GM12891 (cell line): ENCODE results near the gene SRRM2.
"Not testable (repeated sequence)": the region's sequence is repeated elsewhere in the genome, so short reads cannot be mapped to it uniquely, and the experiment has no call there.

Experiments used
- DNase-seq: peaks from one replicate; pipeline ENCODE4 v3.0.0; 2011; ENCODE audit warnings: low spot score; ENCODE audit not compliant: insufficient read length
- FAIRE-seq: peaks from 2 replicates; lab custom pipeline; 2011; peaks lifted over from hg19 to GRCh38; lab: Jason Lieb, UNC
- PAX5 ChIP-seq: IDR thresholded peaks from 2 replicates; pipeline ENCODE4 v1.6.1; 2011; ENCODE audit warnings: low read length, moderate library complexity, mild to moderate bottlenecking; ENCODE audit not compliant: insufficient read depth, severe bottlenecking
- POLR2A ChIP-seq: IDR thresholded peaks from 2 replicates; pipeline ENCODE4 v1.6.1; 2011; ENCODE audit warnings: low read depth, low read length, control low read depth
- POLR2AphosphoS5 ChIP-seq: IDR thresholded peaks from 2 replicates; pipeline ENCODE4 v1.6.1; 2011; ENCODE audit warnings: low read depth, low read length, control low read depth
- POU2F2 ChIP-seq: IDR thresholded peaks from 2 replicates; pipeline ENCODE4 v1.6.1; 2011; ENCODE audit warnings: low read depth, mild to moderate bottlenecking, control low read depth, low read length, moderate library complexity
- SPI1 ChIP-seq: IDR thresholded peaks from 2 replicates; pipeline ENCODE4 v1.6.1; 2011; ENCODE audit warnings: low read depth, low read length, control low read depth
- TAF1 ChIP-seq: IDR thresholded peaks from 2 replicates; pipeline ENCODE4 v1.6.1; 2011; ENCODE audit warnings: low read depth, low read length, control low read depth

SRRM2 gene

DNA sequence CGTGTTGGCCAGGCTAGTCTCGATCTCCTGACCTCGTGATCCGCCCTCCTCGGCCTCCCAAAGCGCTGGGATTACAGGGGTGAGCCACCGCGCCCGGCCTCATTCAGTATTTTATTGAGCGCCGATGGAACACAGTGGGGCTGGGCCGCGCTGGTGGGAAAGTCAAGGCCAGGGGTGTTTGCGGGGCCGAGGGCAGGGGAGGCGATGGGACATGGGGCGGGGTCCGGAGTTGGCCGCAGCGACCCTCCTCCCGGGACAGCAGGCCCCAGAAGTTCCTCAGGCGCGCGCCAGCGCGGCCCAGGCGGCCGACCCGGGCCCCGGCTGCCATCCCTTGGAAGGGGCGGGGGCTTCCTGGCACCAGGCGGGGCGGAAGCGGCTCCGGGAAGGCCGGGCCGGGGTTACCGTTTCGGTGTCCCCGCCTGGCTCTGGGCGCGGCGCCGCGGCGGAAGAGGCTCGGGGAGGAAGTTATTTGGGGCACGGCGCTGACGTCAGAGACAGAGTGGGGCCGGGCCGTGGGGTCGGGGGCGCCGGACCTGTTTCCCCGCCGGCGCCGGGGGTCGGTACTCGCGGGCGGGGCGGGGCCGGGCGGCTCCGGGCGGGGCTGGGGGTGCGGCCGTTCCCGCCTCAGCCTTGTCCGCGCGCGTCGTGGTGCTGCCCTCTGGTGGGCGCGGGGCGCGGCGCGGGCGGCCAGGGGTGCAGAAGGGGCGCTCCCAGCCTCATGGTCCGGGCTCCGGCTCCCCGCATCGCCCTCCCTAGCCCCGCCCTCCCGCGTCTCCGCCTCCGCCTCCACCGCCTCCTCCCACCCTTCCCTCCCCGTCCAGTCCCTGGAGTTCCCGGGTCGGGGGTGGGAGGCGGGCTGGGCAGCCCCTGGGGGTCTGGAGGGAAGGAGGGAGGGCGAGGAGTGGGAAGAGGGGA, 31.5 kb upstream of the SRRM2 start:
- DNase-seq (peak; percentile 95), FAIRE-seq (peak; percentile 89)
- TF ChIP-seq POLR2AphosphoS5, result 0 out of 2 replicates have a peak, but pooled peaks have one; percentile 31
- TF ChIP-seq POLR2A, result no peak
- TF ChIP-seq TAF1, result 0 out of 2 replicates have a peak, but pooled peaks have one; percentile 23
- TF ChIP-seq POU2F2, result no peak

DNA sequence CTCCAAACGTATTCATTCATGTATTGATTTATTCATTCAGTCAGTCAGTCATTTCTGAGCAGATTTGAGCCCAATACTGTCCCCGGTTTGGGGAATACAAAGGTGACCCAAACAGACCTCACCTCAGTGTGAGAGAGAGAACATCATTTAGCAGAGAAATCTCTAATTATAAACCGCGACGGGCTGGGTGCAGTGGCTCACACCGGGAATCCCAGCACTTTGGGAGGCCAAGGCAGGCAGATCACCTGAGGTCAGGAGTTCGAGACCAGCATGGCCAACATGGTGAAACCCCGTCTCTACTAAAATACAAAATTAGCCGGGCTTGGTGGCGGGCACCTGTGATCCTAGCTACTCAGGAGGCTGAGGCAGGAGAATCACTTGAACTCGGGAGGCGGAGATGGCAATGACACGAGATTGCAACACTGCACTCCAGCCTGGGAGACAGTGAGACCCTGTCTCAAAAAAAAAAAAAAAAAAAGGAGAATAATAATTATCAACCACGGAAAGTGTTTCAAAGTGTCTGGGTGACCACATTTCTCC, 30.7 kb upstream of the SRRM2 start:
- not testable (repeated sequence) for FAIRE-seq, DNase-seq

DNA sequence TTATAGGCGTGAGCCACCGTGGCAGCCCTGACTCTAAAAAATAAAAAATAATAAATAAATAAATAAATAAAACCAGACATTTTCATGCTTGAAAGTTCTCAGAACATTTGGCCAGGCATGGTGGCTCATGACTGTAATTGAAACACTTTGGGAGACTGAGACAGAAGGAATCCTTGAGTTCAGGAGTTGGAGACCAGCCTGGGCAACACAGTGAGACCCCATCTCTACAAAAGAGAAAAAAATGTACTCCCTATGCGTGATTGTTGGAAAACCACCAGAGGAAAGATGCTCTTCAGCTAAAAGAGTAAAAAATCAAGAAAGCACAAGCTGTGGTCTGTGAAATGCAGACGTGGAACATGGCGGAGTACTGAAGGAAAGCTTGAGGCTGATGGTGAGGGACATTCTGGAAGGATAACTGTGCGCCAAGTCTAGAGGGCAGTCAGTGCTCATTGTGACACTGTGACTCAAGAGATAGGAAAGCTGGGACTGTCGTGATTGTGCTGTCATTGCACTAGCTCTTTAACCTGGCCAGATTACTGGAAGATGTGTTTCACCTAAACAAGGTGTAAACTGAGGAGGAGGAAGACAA, 28.3 kb upstream of the SRRM2 start:
- FAIRE-seq (no peak), DNase-seq (no peak)
- TF ChIP-seq SPI1 (no peak), PAX5 (no peak), POLR2A (no peak), POLR2AphosphoS5 (no peak), TAF1 (no peak), POU2F2 (no peak)

DNA sequence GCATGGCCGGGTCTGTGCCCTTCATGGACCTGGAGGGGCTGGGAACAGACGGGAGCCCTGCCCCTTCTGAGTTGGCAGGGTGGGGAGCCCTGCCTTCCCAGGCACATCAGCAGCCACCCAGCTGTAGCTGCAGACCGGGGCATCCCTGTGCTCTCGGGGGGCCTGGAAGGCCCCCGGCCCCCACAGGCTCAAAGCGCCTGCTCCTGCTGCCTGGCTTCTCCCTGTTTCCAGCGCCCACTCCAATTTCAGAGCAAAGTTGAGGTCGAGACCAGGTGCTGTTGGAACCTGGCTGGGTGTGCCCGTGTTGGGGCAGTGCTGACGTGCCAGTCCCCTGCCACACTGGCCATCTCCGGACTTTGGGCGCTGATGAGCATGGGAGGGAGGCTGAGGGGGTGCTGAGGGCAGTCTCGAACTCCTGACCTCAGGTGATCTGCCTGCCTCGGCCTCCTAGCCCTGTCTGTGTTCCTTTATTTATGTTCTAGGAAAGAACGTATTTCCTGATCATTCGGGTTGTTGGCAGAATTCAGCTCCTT, 27.6 kb upstream of the SRRM2 start:
- no peak for TF ChIP-seq POLR2A
- no peak for TF ChIP-seq POLR2AphosphoS5
- no peak for TF ChIP-seq PAX5
- no peak for FAIRE-seq

DNA sequence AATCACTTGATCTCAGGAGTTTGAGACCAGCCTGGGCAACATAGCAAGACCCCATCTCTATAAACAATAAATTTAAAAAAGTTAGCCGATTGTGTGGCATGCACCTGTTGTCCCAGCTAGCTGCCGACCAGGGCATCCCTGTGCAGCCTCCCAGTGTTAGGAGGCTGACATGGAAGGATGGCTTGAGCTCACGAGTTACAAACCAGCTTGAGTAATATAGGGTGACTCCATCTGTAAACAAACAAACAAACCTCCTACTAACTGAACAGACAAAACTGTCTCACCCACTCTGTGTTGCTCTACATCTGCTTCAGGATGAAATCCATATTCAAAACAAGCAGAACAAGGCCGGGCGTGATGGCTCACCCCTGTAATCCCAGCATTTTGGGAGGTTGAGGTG, 25.5 kb upstream of the SRRM2 start:
- DNase-seq (no peak), FAIRE-seq (no peak)
- no peak for TF ChIP-seq TAF1
- TF ChIP-seq POU2F2, result no peak
- TF ChIP-seq POLR2A, result no peak
- TF ChIP-seq PAX5, result no peak
- TF ChIP-seq SPI1, result no peak
- TF ChIP-seq POLR2AphosphoS5, result no peak

More for the DNA sequence above, 27.6 kb upstream of the SRRM2 start:
- DNase-seq, result no peak

DNA sequence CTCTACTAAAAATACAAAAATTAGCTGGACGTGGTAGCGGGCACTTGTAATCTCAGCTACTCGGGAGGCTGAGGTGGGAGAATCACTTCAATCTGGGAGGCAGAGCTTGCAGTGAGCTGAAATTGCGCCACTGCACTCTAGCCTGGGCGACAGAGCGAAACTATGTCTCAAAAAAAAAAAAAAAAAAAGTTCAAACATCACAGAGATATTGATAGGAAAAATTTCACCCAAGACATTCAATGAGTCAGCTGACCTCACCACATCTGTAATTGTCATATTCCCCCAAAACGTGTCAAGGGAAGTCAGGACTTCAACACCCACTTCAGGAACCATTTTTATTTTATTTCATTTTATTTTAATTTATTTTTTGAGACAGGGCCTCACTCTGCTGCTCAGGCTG, 24.4 kb upstream of the SRRM2 start:
- no peak for TF ChIP-seq POLR2AphosphoS5
- TF ChIP-seq POU2F2, result no peak
- TF ChIP-seq POLR2A, result no peak
- no peak for TF ChIP-seq SPI1
- no peak for TF ChIP-seq PAX5
- TF ChIP-seq TAF1, result no peak
- DNase-seq (no peak), FAIRE-seq (no peak)

DNA sequence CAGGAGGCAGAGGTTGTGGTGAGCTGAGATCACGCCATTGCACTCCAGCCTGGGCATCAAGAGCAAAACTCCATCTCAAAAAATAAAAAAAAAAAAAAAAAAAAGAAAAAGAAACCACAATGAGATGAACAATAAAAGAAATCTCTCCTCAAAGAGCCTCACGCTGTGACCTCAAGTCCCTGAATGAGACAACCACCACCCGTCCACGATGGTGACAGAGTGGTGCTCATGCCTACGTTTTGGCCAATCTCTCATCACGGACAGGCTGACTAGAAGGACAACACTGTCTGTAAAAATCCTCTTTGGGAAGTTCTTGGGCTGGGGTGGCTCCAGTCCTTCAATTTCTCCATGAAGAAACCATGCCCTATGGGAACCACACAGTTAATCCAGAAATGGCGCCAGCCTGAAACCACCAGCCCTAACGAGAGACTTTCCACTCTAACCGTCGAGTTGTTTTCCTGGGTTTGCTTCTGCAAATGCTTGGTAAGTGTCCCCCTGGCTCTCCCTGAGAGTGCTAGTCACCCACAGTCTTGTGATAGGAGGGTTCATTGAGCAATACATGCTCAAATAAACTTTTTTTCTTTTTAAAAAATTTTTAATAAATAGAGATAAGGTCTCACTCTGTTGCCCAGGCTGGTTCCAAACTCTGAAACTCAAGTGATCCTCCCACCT, 17.5 kb upstream of the SRRM2 start:
- no peak for FAIRE-seq
- no peak for DNase-seq

DNA sequence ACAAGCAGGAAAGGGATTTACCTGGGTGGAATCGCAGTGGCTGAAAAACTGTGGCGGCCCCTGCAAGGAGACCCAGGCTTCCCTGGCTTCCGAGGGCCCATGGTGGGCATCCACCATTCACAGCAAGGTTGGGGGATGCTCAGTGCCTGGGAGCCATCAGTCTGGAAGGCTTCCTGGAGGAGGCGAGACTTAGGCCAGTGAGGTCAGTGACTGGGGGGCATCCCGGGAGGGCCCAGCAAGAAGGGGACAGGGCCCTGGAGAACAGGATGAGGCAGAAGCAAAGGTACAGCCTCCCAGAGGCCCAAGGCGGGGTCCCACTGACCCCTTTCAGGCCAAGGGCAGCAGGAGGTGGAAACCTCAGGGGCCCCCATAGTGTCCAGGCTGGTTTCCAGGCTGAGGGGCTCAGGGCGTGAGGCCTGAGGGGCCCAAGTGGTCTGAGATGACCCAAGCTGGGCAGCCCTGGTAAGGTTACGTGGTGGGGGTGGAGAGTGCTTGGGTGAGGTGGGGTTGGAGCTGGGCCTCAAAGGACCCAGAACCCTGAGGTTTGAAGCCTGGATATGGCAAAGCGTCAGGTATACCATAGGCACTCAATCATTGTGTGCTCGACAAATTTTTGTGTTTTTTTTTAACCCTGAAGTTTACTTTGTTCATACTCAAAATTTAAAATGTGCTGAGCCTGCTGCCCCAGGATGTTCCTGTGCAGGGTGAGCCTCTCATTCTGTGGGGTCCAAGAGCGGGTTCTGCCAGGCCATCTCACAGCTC, 15.8 kb upstream of the SRRM2 start:
- TF ChIP-seq PAX5 (no peak), TAF1 (no peak), SPI1 (no peak), POLR2AphosphoS5 (no peak), POU2F2 (no peak), POLR2A (no peak)
- DNase-seq (no peak), FAIRE-seq (no peak)

More for the DNA sequence above, 17.5 kb upstream of the SRRM2 start:
- no peak for TF ChIP-seq POLR2AphosphoS5
- no peak for TF ChIP-seq TAF1
- no peak for TF ChIP-seq POU2F2
- TF ChIP-seq PAX5, result no peak
- no peak for TF ChIP-seq SPI1
- TF ChIP-seq POLR2A, result no peak

DNA sequence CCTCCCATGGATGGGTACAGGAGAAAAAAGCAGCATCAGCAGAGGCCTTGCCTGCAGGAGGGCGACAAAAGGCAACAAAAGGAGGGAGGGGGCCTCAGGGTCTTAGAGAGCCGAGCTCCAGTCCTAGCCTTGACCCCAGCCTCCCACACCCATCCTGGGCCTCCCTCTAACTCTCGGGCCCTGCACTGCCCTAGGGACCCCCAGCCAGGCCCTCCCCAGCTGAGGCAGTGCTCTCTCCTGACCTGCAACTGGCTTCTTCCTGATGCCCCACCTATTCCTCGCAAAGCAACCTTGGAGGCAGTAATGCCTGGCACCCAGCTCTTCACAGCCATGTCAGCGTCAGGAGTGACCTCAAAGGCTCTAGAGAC, 15.2 kb upstream of the SRRM2 start:
- TF ChIP-seq POLR2A (no peak), TAF1 (no peak), PAX5 (no peak), POLR2AphosphoS5 (no peak), POU2F2 (no peak), SPI1 (no peak)
- no peak for DNase-seq
- no peak for FAIRE-seq
